ENCODE results near the gene C1QTNF9. TPM values are rescaled to one million over a fixed set of nuclear protein-coding genes. Genes with fewer than 3 reads are reported as not detected.
A peak's percentile ranks its signal among the peaks of the same experiment; 100 is the strongest.
"Not testable (repeated sequence)": the region's sequence is repeated elsewhere in the genome, so short reads cannot be mapped to it uniquely, and the experiment has no call there.

The C1QTNF9 gene
- polyA plus RNA-seq, 1 donor (not counting 4 experiments of a cell fraction or from before 2014, with no cell fraction given): not detected

GRCh38 chr13:24323739-24324075 is 14.3 kb downstream of the C1QTNF9 start:
- no peaks in the 10 kb centered on the region for H3K79me2 ChIP-seq (ENCODE audit: control insufficient read depth, insufficient read depth, low read length)
- H3K4me2 ChIP-seq (ENCODE audit: control insufficient read depth, extremely low read depth, insufficient read depth, low read depth, low read length): no peak overlapping the region
- FAIRE-seq (no peak), DNase-seq (ENCODE audit: low read depth, low spot score) (no peak)
- no peaks in the 10 kb centered on the region for H3K9me3 ChIP-seq (ENCODE audit: control insufficient read depth, low read depth, low read length)
- no peaks in the 10 kb centered on the region for H3K9me1 ChIP-seq (ENCODE audit: control insufficient read depth, extremely low read depth, insufficient read depth, low read length)
- no peak overlapping the region for H2AFZ ChIP-seq (ENCODE audit: control insufficient read depth, low read length)
- no peak overlapping the region for H3K9ac ChIP-seq (ENCODE audit: control insufficient read depth, extremely low read depth, insufficient read depth, low read length)
- H3K4me1 ChIP-seq (ENCODE audit: control insufficient read depth, extremely low read depth, insufficient read depth, low read length): no peaks in the 10 kb centered on the region
- peaks cover 4% of the 10 kb centered on the region for H3K27me3 ChIP-seq (ENCODE audit: control insufficient read depth, extremely low read depth, insufficient read depth, low read length)
- no peak overlapping the region for H3K4me3 ChIP-seq (ENCODE audit: control insufficient read depth in 2 of 3, extremely low read depth in 1 of 3, insufficient read depth in 2 of 3, low read depth in 1 of 3, low read length in 3 of 3)
- TF ChIP-seq CTCF (optimal IDR thresholded peaks at IDR 0.05 in 1 of 3, IDR thresholded peaks at IDR 0.05 in 1 of 3, conservative IDR thresholded peaks at IDR 0.05 in 1 of 3; ENCODE audit: extremely low read depth in 1 of 3, insufficient read depth in 2 of 3, low read length in 3 of 3) (no peak), EZH2 (IDR thresholded peaks at IDR 0.05; ENCODE audit: low read length) (no peak)
- dilution Hi-C loops (cut with MboI; ENCODE audit: extremely low pct_ligation_motif_present, low sequenced_read_pairs): no loop called here
- no peak overlapping the region for H3K27ac ChIP-seq (ENCODE audit: control insufficient read depth, insufficient read depth, low read length)
- no peaks in the 10 kb centered on the region for H4K20me1 ChIP-seq (ENCODE audit: control insufficient read depth, extremely low read depth, insufficient read depth, low read length)
- no peaks in the 10 kb centered on the region for H3K36me3 ChIP-seq (ENCODE audit: control insufficient read depth in 2 of 2, extremely low read depth in 1 of 2, insufficient read depth in 2 of 2, low read length in 2 of 2)

- H3K4me2 ChIP-seq (ENCODE audit: control insufficient read depth, extremely low read depth, insufficient read depth, low read depth, low read length); dilution Hi-C loops (cut with MboI; ENCODE audit: extremely low pct_ligation_motif_present, low sequenced_read_pairs); H3K9ac ChIP-seq (ENCODE audit: control insufficient read depth, extremely low read depth, insufficient read depth, low read length); H3K27me3 ChIP-seq (ENCODE audit: control insufficient read depth, extremely low read depth, insufficient read depth, low read length); DNase-seq (ENCODE audit: low read depth, low spot score); H4K20me1 ChIP-seq (ENCODE audit: control insufficient read depth, extremely low read depth, insufficient read depth, low read length); H3K27ac ChIP-seq (ENCODE audit: control insufficient read depth, insufficient read depth, low read length); H3K4me3 ChIP-seq (ENCODE audit: control insufficient read depth in 2 of 3, extremely low read depth in 1 of 3, insufficient read depth in 2 of 3, low read depth in 1 of 3, low read length in 3 of 3); H3K9me1 ChIP-seq (ENCODE audit: control insufficient read depth, extremely low read depth, insufficient read depth, low read length); H3K4me1 ChIP-seq (ENCODE audit: control insufficient read depth, extremely low read depth, insufficient read depth, low read length); H3K79me2 ChIP-seq (ENCODE audit: control insufficient read depth, insufficient read depth, low read length); H2AFZ ChIP-seq (ENCODE audit: control insufficient read depth, low read length); FAIRE-seq; H3K36me3 ChIP-seq (ENCODE audit: control insufficient read depth in 2 of 2, extremely low read depth in 1 of 2, insufficient read depth in 2 of 2, low read length in 2 of 2); H3K9me3 ChIP-seq (ENCODE audit: control insufficient read depth, low read depth, low read length): not testable (repeated sequence)
Measured at GRCh38 chr13:24327598-24327997, 18.2 kb downstream of the C1QTNF9 start.

GRCh38 chr13:24328145-24328544 is 18.8 kb downstream of the C1QTNF9 start:
- Histone ChIP-seq H3K27ac (ENCODE audit: control insufficient read depth, insufficient read depth, low read length) (no peak overlapping the region), H3K4me2 (ENCODE audit: control insufficient read depth, extremely low read depth, insufficient read depth, low read depth, low read length) (no peak overlapping the region), H3K4me3 (ENCODE audit: control insufficient read depth in 2 of 3, extremely low read depth in 1 of 3, insufficient read depth in 2 of 3, low read depth in 1 of 3, low read length in 3 of 3) (no peak overlapping the region), H3K9me3 (ENCODE audit: control insufficient read depth, low read depth, low read length) (no peaks in the 10 kb centered on the region), H3K27me3 (ENCODE audit: control insufficient read depth, extremely low read depth, insufficient read depth, low read length) (peaks cover 4% of the 10 kb centered on the region), H3K9me1 (ENCODE audit: control insufficient read depth, extremely low read depth, insufficient read depth, low read length) (no peaks in the 10 kb centered on the region), H2AFZ (ENCODE audit: control insufficient read depth, low read length) (peak overlapping the region; percentile 37), H3K9ac (ENCODE audit: control insufficient read depth, extremely low read depth, insufficient read depth, low read length) (no peak overlapping the region), H3K79me2 (ENCODE audit: control insufficient read depth, insufficient read depth, low read length) (no peaks in the 10 kb centered on the region), H3K36me3 (ENCODE audit: control insufficient read depth in 2 of 2, extremely low read depth in 1 of 2, insufficient read depth in 2 of 2, low read length in 2 of 2) (no peaks in the 10 kb centered on the region), H3K4me1 (ENCODE audit: control insufficient read depth, extremely low read depth, insufficient read depth, low read length) (no peaks in the 10 kb centered on the region), H4K20me1 (ENCODE audit: control insufficient read depth, extremely low read depth, insufficient read depth, low read length) (no peaks in the 10 kb centered on the region)
- dilution Hi-C loops (cut with MboI; ENCODE audit: extremely low pct_ligation_motif_present, low sequenced_read_pairs): no loop called here
- no peak for DNase-seq (ENCODE audit: low read depth, low spot score)
- TF ChIP-seq EZH2 (IDR thresholded peaks at IDR 0.05; ENCODE audit: low read length): no peak
- TF ChIP-seq CTCF (optimal IDR thresholded peaks at IDR 0.05 in 1 of 3, IDR thresholded peaks at IDR 0.05 in 1 of 3, conservative IDR thresholded peaks at IDR 0.05 in 1 of 3; ENCODE audit: extremely low read depth in 1 of 3, insufficient read depth in 2 of 3, low read length in 3 of 3): no peak
- no peak for FAIRE-seq
